Prostate gland (tissue), 2 donors: ENCODE results near the gene CUL4A. TPM values are rescaled to one million over a fixed set of nuclear protein-coding genes. Genes with fewer than 3 reads are reported as not detected.

Source experiments
- DNase-seq: peaks from one replicate; pipeline ENCODE4 v3.0.0-alpha.2; 2019; ENCODE audit warnings: low spot score
- H3K27ac ChIP-seq, 2 donors: fragments of 200-600 bp; sonication (generic); 2 replicates each; pipeline ENCODE4 v1.5.1; 2017 to 2019
- H3K27me3 ChIP-seq: fragments of 200-600 bp; sonication (generic); replicated peaks from 2 replicates; pipeline ENCODE4 v1.5.1; 2019; ENCODE audit not compliant: insufficient read depth
- H3K36me3 ChIP-seq, 2 donors: fragments of 200-600 bp; sonication (generic); 1 replicate in 1 of 2; 2 replicates in 1 of 2; pipeline versions ENCODE4 v1.5.1 to v1.8.1; 2017 to 2019
- H3K4me1 ChIP-seq: fragments of 200-600 bp; sonication (generic); replicated peaks from 2 replicates; pipeline ENCODE4 v1.5.1; 2019
- H3K4me3 ChIP-seq, 2 donors: fragments of 200-600 bp; sonication (generic); 2 replicates each; pipeline ENCODE4 v1.5.1; 2017 to 2019
- H3K9me3 ChIP-seq: fragments of 200-600 bp; sonication (generic); 2 replicates; pipeline ENCODE4 v1.5.1; 2017
- CTCF ChIP-seq, 4 experiments: fragments of 200-600 bp in 2 of 4; fragments of 450-650 bp in 2 of 4; sonication (generic) in 2 of 4; IDR thresholded peaks; 1 replicate in 3 of 4; 2 replicates in 1 of 4; pipeline ENCODE4 v1.5.1; 2016 to 2019; ENCODE audit warnings: antibody characterized with exemption in 4 of 4, mild to moderate bottlenecking in 2 of 4, moderate library complexity in 2 of 4
- POLR2A ChIP-seq: fragments of 450-650 bp; IDR thresholded peaks from one replicate; pipeline ENCODE4 v1.6.1; 2016; ENCODE audit warnings: antibody characterized with exemption, mild to moderate bottlenecking
- POLR2AphosphoS5 ChIP-seq: sonication (generic); formaldehyde crosslinking; IDR thresholded peaks from one replicate; pipeline ENCODE4 v1.6.1; 2017; ENCODE audit warnings: antibody characterized with exemption
- WGBS: methylation state at CpG from one replicate; pipeline ENCODE4 v1.1.5; 2018; 5-methylcytosine and 5-hydroxymethylcytosine counted together
- intact Hi-C: fragments of 100-400 bp; cut with DNase I; formaldehyde crosslinking; loops from one replicate; pipeline ENCODE4 v1.14.2; 2022
- total RNA-seq, 2 donors: library from RNA; depleted of rRNA; stranded (reverse); fragments of >200 nt; gene quantifications; one replicate each; pipeline ENCODE4 v1.1.0, GENCODE V29; 2016

CUL4A gene
- total RNA-seq, 2 donors from 2014 or later: 103 to 185 TPM

GRCh38 chr13:113168211-113168610 is 41.2 kb upstream of the CUL4A start:
- DNase-seq: no peak
- Histone ChIP-seq H3K9me3 (no peaks in the 10 kb centered on the region), H3K36me3 (no peaks in the 10 kb centered on the region), H3K27ac (no peak overlapping the region), H3K4me1 (peaks cover 7% of the 10 kb centered on the region), H3K4me3 (no peak overlapping the region), H3K27me3 (no peaks in the 10 kb centered on the region)
- no peak for TF ChIP-seq CTCF (IDR thresholded peaks at IDR 0.05)
- no peak for TF ChIP-seq POLR2AphosphoS5
- TF ChIP-seq POLR2A: no peak
- WGBS: 72% methylated on average over 7 of the region's 7 CpGs
- intact Hi-C loops: no loop called here

GRCh38 chr13:113169277-113170272 is 39.8 kb upstream of the CUL4A start:
- TF ChIP-seq CTCF (IDR thresholded peaks at IDR 0.05): no peak
- no peak for TF ChIP-seq POLR2A
- no peak for TF ChIP-seq POLR2AphosphoS5
- no peaks in the 10 kb centered on the region for H3K9me3 ChIP-seq
- H3K4me1 ChIP-seq: peaks cover 7% of the 10 kb centered on the region
- intact Hi-C loops: no loop called here
- 71% methylated on average over 13 of the region's 13 CpGs for WGBS
- H3K36me3 ChIP-seq: no peaks in the 10 kb centered on the region
- DNase-seq: no peak
- no peak overlapping the region for H3K27ac ChIP-seq
- H3K4me3 ChIP-seq: no peak overlapping the region
- H3K27me3 ChIP-seq: no peaks in the 10 kb centered on the region

- DNase-seq: no peak
- Histone ChIP-seq H3K27ac (no peak overlapping the region), H3K4me3 (no peak overlapping the region), H3K36me3 (peaks cover 0 to 3% of the 10 kb centered on the region in 2 donors), H3K27me3 (no peaks in the 10 kb centered on the region), H3K9me3 (no peaks in the 10 kb centered on the region), H3K4me1 (peaks cover 7% of the 10 kb centered on the region)
- 48% methylated on average over 5 of the region's 5 CpGs for WGBS
- intact Hi-C loops: no loop called here
- no peak for TF ChIP-seq POLR2A
- TF ChIP-seq POLR2AphosphoS5: no peak
- TF ChIP-seq CTCF (IDR thresholded peaks at IDR 0.05): no peak
Observed at GRCh38 chr13:113170511-113170910, 38.9 kb upstream of the CUL4A start.

DNA sequence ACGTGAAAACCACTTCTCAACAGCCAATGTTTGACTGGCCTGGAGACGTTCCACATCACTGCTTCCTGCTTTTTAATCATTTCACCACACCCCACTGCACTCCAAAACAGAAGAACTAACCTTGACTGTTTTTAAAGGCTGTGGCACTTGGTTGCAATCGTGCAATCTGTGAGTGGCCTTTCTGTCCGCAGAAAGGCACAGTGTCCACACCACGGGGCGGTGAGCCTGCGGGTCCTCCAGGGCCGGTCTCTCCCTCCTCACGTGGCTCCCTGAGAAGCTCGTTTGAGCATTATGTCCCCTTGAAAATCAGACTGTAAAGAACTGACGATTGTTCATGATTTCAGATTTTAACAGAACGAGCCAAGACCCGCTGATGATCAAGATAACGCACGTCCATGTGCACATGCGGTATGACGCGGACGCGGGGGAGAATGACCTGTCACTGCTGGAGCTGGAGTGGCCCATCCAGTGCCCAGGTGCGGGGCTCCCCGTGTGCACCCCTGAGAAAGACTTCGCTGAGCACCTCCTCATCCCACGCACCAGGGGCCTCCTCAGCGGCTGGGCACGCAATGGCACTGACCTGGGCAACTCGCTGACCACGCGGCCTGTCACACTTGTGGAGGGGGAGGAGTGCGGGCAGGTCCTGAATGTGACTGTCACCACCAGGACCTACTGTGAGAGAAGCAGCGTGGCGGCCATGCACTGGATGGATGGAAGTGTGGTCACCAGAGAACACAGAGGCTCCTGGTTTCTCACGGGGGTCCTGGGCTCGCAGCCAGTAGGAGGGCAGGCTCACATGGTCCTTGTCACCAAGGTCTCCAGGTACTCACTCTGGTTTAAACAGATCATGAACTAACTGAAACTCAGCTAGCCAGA is 37.9 kb upstream of the CUL4A start:
- H3K4me1 ChIP-seq: peaks cover 7% of the 10 kb centered on the region
- no peaks in the 10 kb centered on the region for H3K27me3 ChIP-seq
- TF ChIP-seq POLR2A (no peak), POLR2AphosphoS5 (no peak), CTCF (IDR thresholded peaks at IDR 0.05) (no peak)
- H3K4me3 ChIP-seq: no peak overlapping the region
- no peaks in the 10 kb centered on the region for H3K9me3 ChIP-seq
- no peak for DNase-seq
- WGBS: 83% methylated on average over 34 of the region's 34 CpGs
- intact Hi-C loops: no loop called here
- peaks cover 0 to 10% of the 10 kb centered on the region in 2 donors for H3K36me3 ChIP-seq
- no peak overlapping the region for H3K27ac ChIP-seq
